T-helper 22 cell (primary cell): ENCODE measurements around the gene CHD6.

ENCODE experiments used
- DNase-seq: peaks from one replicate; pipeline ENCODE4 v3.0.0-alpha.2; 2020; ENCODE audit warnings: low read depth

Gene CHD6

GRCh38 chr20:41507436-41507835 is 110.7 kb downstream of the CHD6 start:
- DNase-seq = no peak

GRCh38 chr20:41506192-41506915 is 111.8 kb downstream of the CHD6 start:
- DNase-seq = no peak

- no peak for DNase-seq
Observed at GRCh38 chr20:41505184-41505583, 113.0 kb downstream of the CHD6 start.

- no peak for DNase-seq
Observed at GRCh38 chr20:41501376-41501775, 116.8 kb downstream of the CHD6 start.

- no peak for DNase-seq
Observed at GRCh38 chr20:41499961-41500725, 118.0 kb downstream of the CHD6 start.

- no peak for DNase-seq
Observed at GRCh38 chr20:41499064-41499463, 119.1 kb downstream of the CHD6 start.

GRCh38 chr20:41497186-41497895 is 120.8 kb downstream of the CHD6 start:
- no peak for DNase-seq

- no peak for DNase-seq
Observed at GRCh38 chr20:41494451-41494850, 123.7 kb downstream of the CHD6 start.

GRCh38 chr20:41483553-41483930 is 134.6 kb downstream of the CHD6 start:
- DNase-seq = no peak

GRCh38 chr20:41482647-41483552 is 135.3 kb downstream of the CHD6 start:
- no peak for DNase-seq

- no peak for DNase-seq
Observed at GRCh38 chr20:41480054-41480770, 138.0 kb downstream of the CHD6 start.

- no peak for DNase-seq
Observed at GRCh38 chr20:41479113-41479512, 139.1 kb downstream of the CHD6 start.

GRCh38 chr20:41478026-41478425 is 140.2 kb downstream of the CHD6 start:
- DNase-seq = no peak

- no peak for DNase-seq
Observed at GRCh38 chr20:41476446-41476845, 141.7 kb downstream of the CHD6 start.

- no peak for DNase-seq
Observed at GRCh38 chr20:41476013-41476441, 142.2 kb downstream of the CHD6 start.

- DNase-seq = no peak
Observed at GRCh38 chr20:41475503-41475902, 142.7 kb downstream of the CHD6 start.

- DNase-seq = no peak
Observed at GRCh38 chr20:41470362-41471095, 147.6 kb downstream of the CHD6 start.

GRCh38 chr20:41469868-41470267 is 148.3 kb downstream of the CHD6 start:
- DNase-seq = no peak

- no peak for DNase-seq
Observed at GRCh38 chr20:41468994-41469600, 149.1 kb downstream of the CHD6 start.

GRCh38 chr20:41467690-41468089 is 150.5 kb downstream of the CHD6 start:
- DNase-seq = no peak
